Measurements from ENCODE around the gene QPRT.

DNA sequence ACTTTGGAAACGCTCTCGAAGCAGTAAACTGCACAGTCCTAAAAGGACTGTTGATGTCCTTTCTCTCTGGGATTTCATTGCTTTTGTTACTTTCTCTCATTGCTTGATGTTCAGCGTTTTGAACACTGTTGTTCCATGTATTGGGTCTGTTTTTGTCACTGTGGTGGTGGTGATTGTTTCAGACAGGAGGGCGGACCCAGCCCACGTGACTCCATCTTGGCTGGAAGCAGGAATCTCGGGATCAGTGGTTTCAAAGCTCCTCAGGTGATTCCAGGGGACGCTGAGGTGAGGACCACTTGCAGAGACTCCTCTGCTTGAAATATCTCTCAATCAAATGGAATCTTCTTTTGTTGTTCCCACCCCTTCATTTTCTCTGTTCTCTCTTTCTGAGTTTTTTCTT, 48.5 kb downstream of the QPRT start:
- TF ChIP-seq, protein P1, sequence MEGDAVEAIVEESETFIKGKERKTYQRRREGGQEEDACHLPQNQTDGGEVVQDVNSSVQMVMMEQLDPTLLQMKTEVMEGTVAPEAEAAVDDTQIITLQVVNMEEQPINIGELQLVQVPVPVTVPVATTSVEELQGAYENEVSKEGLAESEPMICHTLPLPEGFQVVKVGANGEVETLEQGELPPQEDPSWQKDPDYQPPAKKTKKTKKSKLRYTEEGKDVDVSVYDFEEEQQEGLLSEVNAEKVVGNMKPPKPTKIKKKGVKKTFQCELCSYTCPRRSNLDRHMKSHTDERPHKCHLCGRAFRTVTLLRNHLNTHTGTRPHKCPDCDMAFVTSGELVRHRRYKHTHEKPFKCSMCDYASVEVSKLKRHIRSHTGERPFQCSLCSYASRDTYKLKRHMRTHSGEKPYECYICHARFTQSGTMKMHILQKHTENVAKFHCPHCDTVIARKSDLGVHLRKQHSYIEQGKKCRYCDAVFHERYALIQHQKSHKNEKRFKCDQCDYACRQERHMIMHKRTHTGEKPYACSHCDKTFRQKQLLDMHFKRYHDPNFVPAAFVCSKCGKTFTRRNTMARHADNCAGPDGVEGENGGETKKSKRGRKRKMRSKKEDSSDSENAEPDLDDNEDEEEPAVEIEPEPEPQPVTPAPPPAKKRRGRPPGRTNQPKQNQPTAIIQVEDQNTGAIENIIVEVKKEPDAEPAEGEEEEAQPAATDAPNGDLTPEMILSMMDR (IDR thresholded peaks at IDR 0.05; ENCODE audit: extremely low read depth in 1 of 2, insufficient read depth in 1 of 2, low read depth in 1 of 2, low read length in 2 of 2): no peak
- TF ChIP-seq POLR2A (IDR thresholded peaks at IDR 0.05; ENCODE audit: low read depth, low read length) (no peak), MYC (IDR thresholded peaks at IDR 0.05; ENCODE audit: low read depth, low read length) (no peak)

Measured in endothelial cell of umbilical vein (primary cell).